Raji (cell line): ENCODE data around the gene SNN.

ENCODE experiments used
- POLR2A ChIP-seq: IDR thresholded peaks from 2 replicates; pipeline ENCODE4 v1.6.1; 2011; ENCODE audit warnings: low read depth, low read length, control low read depth; ENCODE audit not compliant: insufficient read depth

The SNN gene

DNA sequence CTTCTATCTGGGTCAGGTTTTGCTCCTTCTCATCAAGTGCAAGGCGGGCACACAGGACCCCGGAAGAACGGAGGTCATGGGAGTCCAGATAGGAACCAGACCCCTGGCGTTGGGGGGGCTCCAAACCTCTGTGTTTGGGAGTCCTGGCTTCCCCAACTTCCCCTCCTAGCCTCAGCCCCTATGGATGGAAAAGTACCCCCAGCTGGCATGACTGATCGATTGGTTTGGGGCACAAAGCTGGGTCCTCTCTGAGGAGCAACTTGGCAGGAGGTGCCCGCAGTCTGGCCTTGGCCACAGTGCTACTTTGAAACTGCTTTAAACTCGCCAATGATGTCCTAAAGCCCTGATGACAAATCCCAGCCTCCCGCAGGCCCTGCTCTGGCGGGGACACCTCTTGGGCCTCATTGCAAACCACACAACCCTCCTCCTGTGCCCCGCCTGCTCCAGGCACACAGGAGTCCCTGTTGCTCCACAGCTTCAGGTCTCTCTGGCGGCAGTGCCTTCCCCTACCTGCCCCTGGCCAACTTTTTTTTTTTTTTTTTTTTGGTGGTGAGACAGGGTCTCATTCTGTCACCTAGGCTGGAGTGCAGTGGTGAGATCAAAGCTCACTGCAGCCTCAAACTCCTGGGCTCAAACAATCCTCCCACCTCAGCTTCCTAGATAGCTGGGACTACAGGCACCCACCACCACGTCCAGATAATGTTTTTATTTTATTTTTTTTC, 38.0 kb upstream of the SNN start:
- no peak for TF ChIP-seq POLR2A

DNA sequence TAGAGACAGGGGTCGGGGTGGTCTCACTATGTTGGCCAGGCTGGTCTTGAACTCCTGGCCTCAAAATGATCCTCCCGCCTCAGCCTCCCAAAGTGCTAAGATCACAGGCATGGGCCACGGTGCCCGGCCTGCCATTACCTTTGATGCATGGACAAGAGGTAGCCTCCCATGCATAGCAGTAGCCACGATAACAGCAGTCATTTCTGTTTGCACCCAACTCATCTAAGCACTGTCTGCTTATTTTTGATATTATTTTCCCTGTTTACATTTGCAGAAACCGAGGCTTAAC, 37.5 kb upstream of the SNN start:
- TF ChIP-seq POLR2A = no peak

DNA sequence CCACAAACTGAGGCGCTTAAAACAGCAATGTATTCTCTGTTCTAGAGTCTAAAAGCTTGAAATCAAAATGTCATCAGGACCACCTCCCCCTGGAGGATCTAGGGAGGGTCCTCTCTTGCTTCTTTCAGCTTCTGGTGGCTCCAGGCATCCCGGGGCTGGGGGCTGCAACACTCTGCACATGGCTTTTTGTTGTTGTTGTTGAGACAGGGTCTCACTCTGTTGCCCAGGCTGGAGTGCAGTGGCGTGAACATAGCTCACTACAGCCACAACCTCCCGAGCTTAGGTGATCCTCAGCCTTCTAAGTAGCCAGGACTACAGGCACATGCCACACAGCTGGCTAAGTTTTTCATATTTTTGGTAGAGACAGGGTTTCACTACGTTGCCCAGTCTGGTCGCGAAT, 37.0 kb upstream of the SNN start:
- no peak for TF ChIP-seq POLR2A

DNA sequence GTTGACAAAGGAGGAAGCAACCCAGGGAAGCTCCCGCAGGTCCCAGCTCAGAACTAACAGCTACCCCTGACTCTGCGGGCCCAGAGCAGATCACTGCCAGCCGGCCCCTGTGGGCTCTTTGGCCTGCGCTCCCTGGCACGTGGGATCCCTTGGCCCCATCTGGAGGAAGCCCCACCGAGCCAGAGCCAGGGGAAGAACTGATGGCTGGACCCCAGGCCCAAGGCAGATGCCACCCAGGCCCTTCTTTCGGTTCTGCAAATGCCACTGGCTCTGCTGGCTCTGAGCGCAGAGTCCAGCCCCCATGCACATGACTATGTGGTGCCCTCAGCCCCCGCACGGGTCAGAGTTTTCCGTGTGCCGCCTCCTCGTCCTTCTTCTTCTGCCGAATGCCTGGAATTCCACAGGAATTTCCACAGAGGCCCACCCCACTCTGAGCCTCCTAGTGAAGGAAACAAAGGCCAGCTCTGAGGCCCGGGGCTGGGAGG, 35.8 kb upstream of the SNN start:
- TF ChIP-seq POLR2A = no peak

DNA sequence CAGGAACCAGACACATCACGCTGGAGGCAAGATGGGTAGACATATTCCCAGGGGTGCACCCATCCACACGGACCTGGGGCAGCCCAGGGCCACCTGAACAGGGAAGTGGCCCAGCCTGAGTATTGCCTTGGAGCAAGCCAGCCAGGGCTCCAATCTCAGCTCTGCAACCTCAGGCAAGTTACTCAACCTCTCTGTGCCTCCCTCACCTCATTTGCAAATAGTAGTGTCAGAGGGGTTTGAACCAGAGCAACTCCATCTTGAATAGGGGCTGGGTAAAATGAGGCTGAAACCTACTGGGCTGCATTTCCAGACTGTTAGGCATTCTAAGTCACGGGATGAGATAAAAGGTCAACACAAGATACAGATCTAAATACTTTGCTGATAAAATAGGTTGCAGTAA, 35.1 kb upstream of the SNN start:
- TF ChIP-seq POLR2A = no peak

DNA sequence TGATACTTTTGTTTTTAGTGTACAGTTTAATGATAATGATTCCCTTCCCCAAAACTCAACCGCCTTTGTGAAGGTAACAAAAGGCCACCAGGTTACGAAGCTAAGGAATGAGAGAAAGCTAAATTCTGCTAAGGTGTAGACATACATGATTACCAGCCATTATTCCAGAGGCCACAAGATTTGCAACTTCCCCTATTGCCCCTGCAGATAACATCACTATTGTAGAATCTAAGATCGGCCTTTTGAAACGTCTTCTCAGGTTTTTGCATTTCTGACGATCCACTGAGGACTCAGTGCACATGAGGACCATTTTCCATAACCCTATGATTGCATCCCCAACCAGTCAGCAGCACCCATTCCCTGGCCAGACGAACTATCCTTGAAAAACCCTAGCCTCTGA, 33.9 kb upstream of the SNN start:
- no peak for TF ChIP-seq POLR2A

DNA sequence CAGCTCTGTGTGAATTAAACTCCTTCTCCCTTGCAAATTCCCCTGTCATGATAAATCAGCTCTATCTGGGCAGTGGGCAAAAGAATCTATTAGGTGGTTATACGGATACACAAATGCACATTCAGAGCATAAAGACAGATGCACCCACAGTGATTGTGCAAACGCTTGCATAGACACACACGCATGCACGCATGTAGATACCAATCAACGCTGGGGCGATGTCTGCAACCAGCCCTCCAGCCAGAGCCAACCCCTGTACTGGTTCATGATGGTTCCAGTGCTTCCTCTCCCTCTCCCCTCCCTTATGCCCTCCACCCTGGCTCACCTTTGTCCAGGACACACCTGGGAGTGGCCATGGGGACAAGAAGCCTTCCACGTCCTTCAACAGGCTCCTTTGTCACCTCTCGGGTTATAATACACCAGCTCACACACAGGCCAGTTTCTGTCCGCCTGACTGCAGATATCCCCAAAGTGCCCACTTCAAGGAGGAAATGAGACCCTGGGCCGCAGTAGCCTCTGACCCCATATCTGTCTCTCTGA, 33.1 kb upstream of the SNN start:
- no peak for TF ChIP-seq POLR2A

DNA sequence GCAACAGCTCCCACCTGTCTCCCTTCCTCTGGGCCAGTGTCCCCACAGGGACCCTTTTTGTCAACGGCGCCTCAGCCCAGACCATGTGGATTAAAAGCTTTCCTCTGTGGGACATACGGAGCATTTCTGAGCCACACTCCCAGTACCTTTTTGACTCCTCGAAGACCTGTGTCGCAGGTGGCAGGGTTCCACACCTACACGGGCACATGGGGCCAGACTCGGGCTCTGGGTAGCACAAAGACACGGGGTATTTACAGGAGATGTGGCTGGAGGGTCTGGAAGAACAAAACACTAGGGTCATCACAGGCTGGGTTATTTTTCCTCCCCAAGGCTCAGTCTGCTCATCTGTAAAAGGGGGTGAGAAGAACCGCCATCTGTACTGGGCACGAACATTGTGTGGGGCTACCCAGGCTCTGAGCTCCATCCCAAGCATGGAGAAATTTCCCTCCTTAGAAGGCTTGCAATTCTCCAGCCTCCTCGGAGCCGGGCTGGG, 32.5 kb upstream of the SNN start:
- no peak for TF ChIP-seq POLR2A

DNA sequence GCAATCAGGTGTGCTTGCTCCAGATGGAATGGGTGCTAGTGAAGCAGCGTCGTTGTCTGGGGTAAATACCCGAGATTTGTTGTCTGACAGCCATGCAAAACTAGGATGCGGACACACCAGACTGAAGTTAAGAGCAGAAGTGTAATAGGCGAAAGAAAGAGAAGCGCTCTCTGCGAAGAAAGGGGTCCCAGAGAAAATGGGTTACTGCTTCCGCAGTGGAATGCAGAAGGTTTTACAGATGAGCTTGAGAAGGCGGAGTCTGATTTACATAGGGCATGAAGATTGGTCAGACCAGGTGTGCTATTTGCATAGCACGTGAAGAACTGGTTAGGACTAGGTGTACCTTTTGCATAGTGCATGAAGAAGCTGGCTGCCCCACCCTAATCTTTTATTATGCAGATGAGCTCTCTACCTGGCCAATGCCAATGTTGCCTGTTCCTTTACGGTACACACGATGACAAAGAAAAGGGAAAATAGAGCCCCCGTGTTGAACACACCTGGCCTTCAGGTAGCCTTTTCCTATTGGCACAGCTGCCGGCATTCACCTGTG, 32.0 kb upstream of the SNN start:
- TF ChIP-seq POLR2A = no peak

DNA sequence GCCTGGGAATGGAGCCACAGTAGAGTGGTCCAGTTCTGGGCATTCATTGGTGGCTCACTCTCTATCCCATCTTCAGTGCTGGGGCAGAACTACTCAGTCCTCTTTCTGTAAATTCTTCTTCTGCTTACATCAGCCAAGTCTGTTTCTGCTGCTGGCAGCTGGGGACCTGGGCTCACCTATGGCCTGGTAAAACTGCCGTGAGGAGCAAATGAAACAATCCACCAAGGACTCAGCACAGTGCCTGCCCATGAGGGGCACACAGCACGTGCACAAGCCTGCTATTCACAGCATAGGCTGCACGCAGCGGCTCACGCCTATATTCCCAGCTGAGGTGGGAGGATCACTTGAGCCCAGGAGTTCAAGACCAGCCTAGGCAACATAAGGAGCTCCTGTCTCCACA, 30.9 kb upstream of the SNN start:
- TF ChIP-seq POLR2A = no peak

DNA sequence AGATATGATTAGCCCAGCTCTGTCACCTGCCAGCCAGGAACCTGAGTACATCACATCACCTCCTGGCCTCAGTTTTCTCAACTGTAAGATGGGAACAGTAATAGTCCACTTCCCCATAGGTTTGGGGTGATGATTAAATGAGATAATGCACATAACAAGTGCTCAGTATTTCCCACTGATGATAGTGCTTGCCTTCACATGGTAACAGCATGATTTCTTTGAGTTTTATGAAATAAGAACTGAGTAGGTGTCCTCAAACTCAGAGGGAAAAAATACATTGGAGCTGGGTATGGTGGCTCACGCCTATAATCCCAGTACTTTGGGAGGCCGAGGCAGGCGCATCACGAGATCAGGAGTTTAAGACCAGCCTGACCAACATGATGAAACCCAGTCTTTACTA, 30.1 kb upstream of the SNN start:
- no peak for TF ChIP-seq POLR2A

DNA sequence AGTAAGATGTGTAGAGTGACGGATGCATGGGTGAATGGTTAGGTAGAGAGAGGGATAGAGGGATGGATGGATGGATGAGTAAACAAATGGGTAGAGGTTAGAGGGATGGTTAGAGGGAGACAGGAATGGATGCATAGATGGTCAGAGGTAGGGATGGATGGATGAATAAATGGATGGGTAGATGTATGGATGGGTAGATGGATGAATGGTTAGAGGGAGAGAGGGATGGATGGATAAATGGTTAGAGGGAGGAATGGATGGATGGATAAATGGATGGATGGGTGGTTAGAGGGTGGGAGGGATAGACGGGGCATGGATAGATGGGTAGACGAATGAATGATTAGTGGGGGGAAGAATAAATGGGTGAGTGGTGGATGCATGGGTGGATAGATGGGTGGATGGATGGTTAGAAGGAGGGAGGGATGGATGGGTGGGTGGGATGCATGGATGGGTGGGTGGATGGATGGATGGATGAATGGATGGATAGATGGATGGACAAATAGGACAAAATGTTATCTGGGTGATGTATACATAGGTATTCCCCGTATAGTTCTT, 29.2 kb upstream of the SNN start:
- no peak for TF ChIP-seq POLR2A

DNA sequence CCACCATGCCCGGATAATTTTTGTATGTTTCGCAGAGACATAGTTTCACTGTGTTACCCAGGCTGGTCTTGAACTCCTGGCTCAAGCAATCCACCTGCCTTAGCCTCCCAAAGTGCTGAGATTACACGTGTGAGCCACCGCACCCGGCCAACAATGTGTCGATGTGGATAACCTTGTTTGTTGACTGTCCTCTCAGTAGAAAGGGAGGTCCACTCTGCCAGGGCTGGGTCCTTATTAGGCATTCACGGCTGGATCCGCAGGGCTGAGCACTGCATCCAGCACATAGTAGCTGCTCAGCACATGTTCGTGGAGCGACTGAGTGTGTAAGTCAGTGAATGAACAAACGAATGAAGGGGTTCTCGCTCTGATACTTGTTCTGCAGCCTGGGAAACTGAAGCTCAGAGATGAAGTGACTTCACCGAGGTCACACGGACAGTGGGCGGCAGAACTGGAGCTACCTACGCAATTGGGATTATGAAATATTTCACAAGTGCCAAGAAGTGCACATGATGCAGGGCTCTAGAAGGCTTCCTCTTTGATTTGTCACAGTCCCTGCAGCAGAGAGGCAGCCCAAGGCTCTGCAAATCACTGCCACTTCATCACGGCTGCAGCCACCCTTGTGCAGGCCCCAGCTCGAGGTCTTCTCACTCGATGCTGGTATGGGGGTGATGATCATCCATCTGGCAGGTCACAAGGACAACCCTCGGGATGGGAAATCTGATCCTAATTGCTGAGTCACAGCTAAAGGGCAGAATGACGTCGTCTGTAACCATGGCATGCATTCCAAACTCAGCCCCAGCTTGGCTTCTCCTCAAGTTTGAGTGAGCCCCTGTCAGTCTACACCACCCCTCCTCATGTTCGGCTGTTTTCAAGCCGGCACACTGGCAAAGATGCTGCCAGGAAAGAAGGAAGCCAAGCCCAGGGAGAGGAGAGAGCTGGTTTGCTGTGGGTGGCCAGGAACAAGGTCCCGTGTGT, 28.0 kb upstream of the SNN start:
- TF ChIP-seq POLR2A = no peak

DNA sequence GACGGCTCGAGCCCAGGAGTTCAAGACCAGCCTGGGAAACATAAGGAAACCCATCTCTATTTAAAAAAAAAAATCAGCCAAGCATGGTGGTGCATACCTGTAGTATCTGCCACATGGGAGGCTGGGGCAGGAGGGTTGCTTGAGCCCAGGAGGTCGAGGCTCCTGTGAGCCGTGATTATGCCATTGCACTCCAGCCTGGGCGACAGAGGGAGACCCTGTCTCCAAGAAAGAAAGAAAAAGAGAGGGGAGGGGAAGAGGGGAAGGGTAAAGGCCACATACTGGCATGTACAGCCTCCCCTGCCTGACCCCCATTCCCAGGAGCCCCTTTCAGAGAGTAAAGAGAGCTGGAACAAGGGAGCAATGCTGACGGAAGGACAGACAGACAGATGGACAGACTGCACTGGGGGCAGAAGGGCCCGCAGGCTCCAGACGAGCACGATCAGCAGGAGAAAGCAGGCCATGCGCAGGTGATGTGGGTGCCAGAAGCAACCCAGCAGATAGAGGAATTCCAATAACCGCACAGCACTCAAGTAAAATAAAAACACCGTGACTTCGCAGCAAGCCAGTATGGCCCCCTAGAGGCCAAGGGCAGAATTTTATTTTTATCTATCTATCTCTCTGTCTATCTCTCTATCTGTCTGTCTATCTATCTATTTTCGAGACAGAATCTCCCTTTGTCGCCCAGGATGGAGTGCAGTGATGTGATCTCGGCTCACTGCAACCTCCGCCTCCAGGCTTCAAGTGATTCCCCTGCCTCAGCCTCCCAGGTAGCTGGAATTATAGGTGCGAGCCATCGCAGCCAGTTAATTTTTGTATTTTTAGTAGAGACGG, 27.1 kb upstream of the SNN start:
- no peak for TF ChIP-seq POLR2A
